Esophagus muscularis mucosa (tissue), 3 donors: ENCODE results near the gene OSBP2.

Experiments
- POLR2A ChIP-seq: fragments of 450-650 bp; IDR thresholded peaks from one replicate; pipeline ENCODE4 v1.6.1; 2017; ENCODE audit warnings: antibody characterized with exemption, moderate library complexity, mild to moderate bottlenecking, low read depth
- POLR2AphosphoS5 ChIP-seq, 2 donors: sonication (generic); formaldehyde crosslinking; IDR thresholded peaks; one replicate each; pipeline ENCODE4 v1.6.1; 2017; ENCODE audit warnings: antibody characterized with exemption in 2 of 2
- TF ChIP-seq, protein P1 (sequence below), 3 experiments: fragments of 200-600 bp in 2 of 3; fragments of 450-650 bp in 1 of 3; sonication (generic) in 2 of 3; IDR thresholded peaks; one replicate each; pipeline ENCODE4 v1.5.1; 2017 to 2019; ENCODE audit warnings: antibody characterized with exemption in 3 of 3, mild to moderate bottlenecking in 2 of 3, moderate library complexity in 1 of 3

DNA sequence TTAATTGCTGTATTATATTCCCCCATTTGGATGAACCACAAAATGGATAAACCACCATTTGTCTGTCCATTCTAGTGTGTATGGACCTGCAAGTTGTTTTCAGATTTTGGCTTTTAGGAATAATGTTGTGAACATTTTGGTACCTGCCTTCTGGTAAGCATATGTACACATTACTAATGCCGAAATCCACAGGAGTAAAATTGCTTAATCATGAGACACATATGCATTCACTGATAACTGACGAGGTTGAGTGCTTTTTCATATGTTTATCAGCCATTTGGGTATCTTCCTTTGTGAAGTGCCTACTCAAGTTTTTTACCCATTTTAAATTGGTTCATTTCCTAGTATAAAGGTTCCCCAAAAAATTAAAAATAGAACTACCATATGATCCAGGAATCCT lies 34.2 kb downstream of the OSBP2 start:
- no peak for TF ChIP-seq POLR2AphosphoS5 (IDR thresholded peaks at IDR 0.05)
- TF ChIP-seq, protein P1, sequence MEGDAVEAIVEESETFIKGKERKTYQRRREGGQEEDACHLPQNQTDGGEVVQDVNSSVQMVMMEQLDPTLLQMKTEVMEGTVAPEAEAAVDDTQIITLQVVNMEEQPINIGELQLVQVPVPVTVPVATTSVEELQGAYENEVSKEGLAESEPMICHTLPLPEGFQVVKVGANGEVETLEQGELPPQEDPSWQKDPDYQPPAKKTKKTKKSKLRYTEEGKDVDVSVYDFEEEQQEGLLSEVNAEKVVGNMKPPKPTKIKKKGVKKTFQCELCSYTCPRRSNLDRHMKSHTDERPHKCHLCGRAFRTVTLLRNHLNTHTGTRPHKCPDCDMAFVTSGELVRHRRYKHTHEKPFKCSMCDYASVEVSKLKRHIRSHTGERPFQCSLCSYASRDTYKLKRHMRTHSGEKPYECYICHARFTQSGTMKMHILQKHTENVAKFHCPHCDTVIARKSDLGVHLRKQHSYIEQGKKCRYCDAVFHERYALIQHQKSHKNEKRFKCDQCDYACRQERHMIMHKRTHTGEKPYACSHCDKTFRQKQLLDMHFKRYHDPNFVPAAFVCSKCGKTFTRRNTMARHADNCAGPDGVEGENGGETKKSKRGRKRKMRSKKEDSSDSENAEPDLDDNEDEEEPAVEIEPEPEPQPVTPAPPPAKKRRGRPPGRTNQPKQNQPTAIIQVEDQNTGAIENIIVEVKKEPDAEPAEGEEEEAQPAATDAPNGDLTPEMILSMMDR (IDR thresholded peaks at IDR 0.05) = no peak
- no peak for TF ChIP-seq POLR2A
